GM03348 (cell line): ENCODE measurements around the gene DPM3.
"Not testable (repeated sequence)": the region's sequence is repeated elsewhere in the genome, so short reads cannot be mapped to it uniquely, and the experiment has no call there.

Experiments used
- DNase-seq: peaks from one replicate; pipeline ENCODE4 v3.0.0; 2012; ENCODE audit warnings: low spot score

The DPM3 gene

GRCh38 chr1:155139895-155140629, at the start of gene DPM3:
DPM3 (minus strand) TSS chr1:155140531; CDS start chr1:155140240, 291 bp downstream.
- peak; percentile 88 for DNase-seq

GRCh38 chr1:155189926-155190325, 49.6 kb upstream of the DPM3 start:
- not testable (repeated sequence) for DNase-seq

- no peak for DNase-seq
Measured at GRCh38 chr1:155188268-155188667, 47.9 kb upstream of the DPM3 start.

GRCh38 chr1:155187456-155187891, 47.1 kb upstream of the DPM3 start:
- no peak for DNase-seq

- DNase-seq, result no peak
Measured at GRCh38 chr1:155186794-155187455, 46.6 kb upstream of the DPM3 start.

- no peak for DNase-seq
Measured at GRCh38 chr1:155186067-155186793, 45.9 kb upstream of the DPM3 start.

GRCh38 chr1:155185783-155186066, 45.4 kb upstream of the DPM3 start:
- no peak for DNase-seq

- DNase-seq, result no peak
Measured at GRCh38 chr1:155184835-155185782, 44.8 kb upstream of the DPM3 start.

GRCh38 chr1:155184351-155184811, 44.0 kb upstream of the DPM3 start:
- no peak for DNase-seq

GRCh38 chr1:155183775-155184221, 43.5 kb upstream of the DPM3 start:
- DNase-seq, result no peak

- no peak for DNase-seq
Measured at GRCh38 chr1:155182052-155182550, 41.8 kb upstream of the DPM3 start.

- DNase-seq, result no peak
Measured at GRCh38 chr1:155181371-155182051, 41.2 kb upstream of the DPM3 start.

GRCh38 chr1:155179112-155180031, 39.0 kb upstream of the DPM3 start:
- DNase-seq, result no peak

- no peak for DNase-seq
Measured at GRCh38 chr1:155178441-155179111, 38.2 kb upstream of the DPM3 start.

- no peak for DNase-seq
Measured at GRCh38 chr1:155177918-155178281, 37.6 kb upstream of the DPM3 start.

GRCh38 chr1:155177192-155177917, 37.0 kb upstream of the DPM3 start:
- DNase-seq, result no peak

GRCh38 chr1:155176544-155177071, 36.3 kb upstream of the DPM3 start:
- DNase-seq, result peak; percentile 94

- DNase-seq, result no peak
Measured at GRCh38 chr1:155175927-155176371, 35.6 kb upstream of the DPM3 start.
